Stomach (tissue), 9 donors: ENCODE data around the gene AUTS2. TPM values are rescaled to one million over a fixed set of nuclear protein-coding genes. Genes with fewer than 3 reads are reported as not detected.

Experiments
- DNase-seq, 2 donors: peaks; one replicate each; pipeline versions ENCODE4 v3.0.0 to v3.0.0-alpha.2; 2013 to 2019
- H3K27ac ChIP-seq, 5 donors: fragments of 200-600 bp in 4 of 5; sonication (generic) in 4 of 5; one replicate each; pipeline ENCODE4 v1.5.1; 2013 to 2019; ENCODE audit warnings: mild to moderate bottlenecking in 1 of 5, moderate library complexity in 1 of 5
- H3K27me3 ChIP-seq, 3 donors: fragments of 200-600 bp; sonication (generic); one replicate each; pipeline ENCODE4 v1.5.1; 2017 to 2019; ENCODE audit warnings: mixed run types in 1 of 3
- H3K36me3 ChIP-seq, 4 donors: fragments of 200-600 bp; sonication (generic); 1 replicate in 3 of 4; 2 replicates in 1 of 4; pipeline ENCODE4 v1.5.1; 2016 to 2019
- H3K4me1 ChIP-seq, 4 donors: fragments of 200-600 bp; sonication (generic); one replicate each; pipeline ENCODE4 v1.5.1; 2016 to 2019
- H3K4me3 ChIP-seq, 4 donors: fragments of 200-600 bp; sonication (generic) in 3 of 4; one replicate each; pipeline ENCODE4 v1.5.1; 2016 to 2019; ENCODE audit warnings: mild to moderate bottlenecking in 1 of 4
- H3K9me3 ChIP-seq, 4 donors: fragments of 200-600 bp; sonication (generic); one replicate each; pipeline ENCODE4 v1.5.1; 2016 to 2019
- CTCF ChIP-seq, 7 experiments: fragments of 450-650 bp in 4 of 7; fragments of 200-600 bp in 3 of 7; sonication (generic) in 3 of 7; IDR thresholded peaks; one replicate each; pipeline ENCODE4 v1.5.1; 2016 to 2019; ENCODE audit warnings: antibody characterized with exemption in 7 of 7, control low read depth in 2 of 7, mild to moderate bottlenecking in 1 of 7
- EP300 ChIP-seq: sonication (generic); formaldehyde crosslinking; IDR thresholded peaks from one replicate; pipeline ENCODE4 v1.6.1; 2017; ENCODE audit warnings: antibody characterized with exemption
- POLR2A ChIP-seq, 4 donors: fragments of 450-650 bp; IDR thresholded peaks; one replicate each; pipeline ENCODE4 v1.6.1; 2016; ENCODE audit warnings: antibody characterized with exemption in 4 of 4, control low read depth in 2 of 4, mild to moderate bottlenecking in 1 of 4, moderate library complexity in 1 of 4
- POLR2AphosphoS5 ChIP-seq, 3 donors: sonication (generic); formaldehyde crosslinking; IDR thresholded peaks; one replicate each; pipeline ENCODE4 v1.6.1; 2016; ENCODE audit warnings: antibody characterized with exemption in 3 of 3
- WGBS, 5 donors: extraction: QIAGEN DNeasy Blood & Tissue Kit in 3 of 5; methylation state at CpG; one replicate each; pipeline versions ENCODE4 v1.1.5 to v1.1.7; 2013 to 2018; 5-methylcytosine and 5-hydroxymethylcytosine counted together
- intact Hi-C: fragments of 100-400 bp; cut with DNase I; formaldehyde crosslinking; loops from one replicate; pipeline ENCODE4 v1.15.1; 2023; ENCODE audit warnings: low total_unique reads
- polyA plus RNA-seq, 3 donors: library from polyadenylated mRNA; stranded (reverse); fragments of 200-250 nt; gene quantifications; one replicate each; pipeline ENCODE4 v1.2.3, GENCODE V29; 2013
- total RNA-seq, 5 donors: library from RNA; depleted of rRNA; stranded (reverse); fragments of >200 nt; gene quantifications; one replicate each; pipeline versions ENCODE4 v1.1.0 to v1.2.3, GENCODE V29; 2014 to 2016
- donor health status: healthy with polysubstance abuse.
- donor health status: Bipolar disorder and iron deficiency.
- donor health status: healthy.

AUTS2 gene
- total and polyA plus RNA-seq, 8 donors, result 3.8 to 90.3 (median 38.1) TPM

GRCh38 chr7:70219061-70219460 lies 620.8 kb downstream of the AUTS2 start:
- intact Hi-C loops, result no loop called here
- no peak for DNase-seq
- H3K4me1 ChIP-seq, result peaks cover 0 to 5% (median 0%) of the 10 kb centered on the region in 4 donors
- no peaks in the 10 kb centered on the region for H3K36me3 ChIP-seq
- 94 to 99% (median 97%) methylated on average over 4 of the region's 4 CpGs for WGBS, 5 donors
- TF ChIP-seq POLR2A (IDR thresholded peaks at IDR 0.05) (no peak), CTCF (IDR thresholded peaks at IDR 0.05) (no peak), EP300 (no peak), POLR2AphosphoS5 (IDR thresholded peaks at IDR 0.05) (no peak)
- H3K27me3 ChIP-seq, result no peaks in the 10 kb centered on the region
- no peaks in the 10 kb centered on the region for H3K9me3 ChIP-seq
- no peak overlapping the region for H3K4me3 ChIP-seq
- no peak overlapping the region for H3K27ac ChIP-seq

GRCh38 chr7:70229242-70229641 lies 631.0 kb downstream of the AUTS2 start:
- TF ChIP-seq EP300, result no peak
- TF ChIP-seq POLR2A (IDR thresholded peaks at IDR 0.05), result no peak
- no peak for TF ChIP-seq POLR2AphosphoS5 (IDR thresholded peaks at IDR 0.05)
- no peak for TF ChIP-seq CTCF (IDR thresholded peaks at IDR 0.05)
- Histone ChIP-seq H3K4me1 (no peaks in the 10 kb centered on the region), H3K4me3 (no peak overlapping the region), H3K27me3 (no peaks in the 10 kb centered on the region), H3K27ac (no peak overlapping the region), H3K36me3 (no peaks in the 10 kb centered on the region), H3K9me3 (peaks cover 0 to 24% (median 17%) of the 10 kb centered on the region in 4 donors)
- DNase-seq, result no peak
- intact Hi-C loops, result no loop called here

- Histone ChIP-seq H3K9me3 (peaks cover 0 to 24% (median 17%) of the 10 kb centered on the region in 4 donors), H3K4me1 (no peaks in the 10 kb centered on the region), H3K4me3 (no peak overlapping the region), H3K36me3 (no peaks in the 10 kb centered on the region), H3K27ac (no peak overlapping the region), H3K27me3 (no peaks in the 10 kb centered on the region)
- WGBS, 5 donors, result 94 to 96% (median 95%) methylated on average over 3 of the region's 3 CpGs
- no peak for DNase-seq
- no peak for TF ChIP-seq POLR2A (IDR thresholded peaks at IDR 0.05)
- TF ChIP-seq EP300, result no peak
- no peak for TF ChIP-seq CTCF (IDR thresholded peaks at IDR 0.05)
- no peak for TF ChIP-seq POLR2AphosphoS5 (IDR thresholded peaks at IDR 0.05)
- intact Hi-C loops, result no loop called here
These were observed 632.5 kb downstream of the AUTS2 start for GRCh38 chr7:70230761-70231160.

- WGBS, 5 donors, result 93 to 99% (median 97%) methylated on average over 5 of the region's 5 CpGs
- intact Hi-C loops, result no loop called here
- Histone ChIP-seq H3K4me3 (no peak overlapping the region), H3K9me3 (peaks cover 0 to 21% (median 16%) of the 10 kb centered on the region in 4 donors), H3K27me3 (no peaks in the 10 kb centered on the region), H3K27ac (no peak overlapping the region), H3K4me1 (no peaks in the 10 kb centered on the region), H3K36me3 (no peaks in the 10 kb centered on the region)
- DNase-seq, result no peak
- TF ChIP-seq CTCF (IDR thresholded peaks at IDR 0.05) (no peak), EP300 (no peak), POLR2AphosphoS5 (IDR thresholded peaks at IDR 0.05) (no peak), POLR2A (IDR thresholded peaks at IDR 0.05) (no peak)
These were observed 635.5 kb downstream of the AUTS2 start for GRCh38 chr7:70233776-70234175.
